ENCODE data around the gene PLGRKT. TPM values are rescaled to one million over a fixed set of nuclear protein-coding genes. Genes with fewer than 3 reads are reported as not detected.

Gene PLGRKT
- total RNA-seq, 2 donors from 2014 or later: 6.0 to 8.8 TPM

GRCh38 chr9:5375790-5376477 is 61.8 kb downstream of the PLGRKT start:
- ATAC-seq (ENCODE audit: insufficient number of reproducible peaks, low FRiP score, low read depth): no peak
- H3K36me3 ChIP-seq: no peaks in the 10 kb centered on the region
- H3K4me3 ChIP-seq: no peak overlapping the region
- TF ChIP-seq, protein P1, sequence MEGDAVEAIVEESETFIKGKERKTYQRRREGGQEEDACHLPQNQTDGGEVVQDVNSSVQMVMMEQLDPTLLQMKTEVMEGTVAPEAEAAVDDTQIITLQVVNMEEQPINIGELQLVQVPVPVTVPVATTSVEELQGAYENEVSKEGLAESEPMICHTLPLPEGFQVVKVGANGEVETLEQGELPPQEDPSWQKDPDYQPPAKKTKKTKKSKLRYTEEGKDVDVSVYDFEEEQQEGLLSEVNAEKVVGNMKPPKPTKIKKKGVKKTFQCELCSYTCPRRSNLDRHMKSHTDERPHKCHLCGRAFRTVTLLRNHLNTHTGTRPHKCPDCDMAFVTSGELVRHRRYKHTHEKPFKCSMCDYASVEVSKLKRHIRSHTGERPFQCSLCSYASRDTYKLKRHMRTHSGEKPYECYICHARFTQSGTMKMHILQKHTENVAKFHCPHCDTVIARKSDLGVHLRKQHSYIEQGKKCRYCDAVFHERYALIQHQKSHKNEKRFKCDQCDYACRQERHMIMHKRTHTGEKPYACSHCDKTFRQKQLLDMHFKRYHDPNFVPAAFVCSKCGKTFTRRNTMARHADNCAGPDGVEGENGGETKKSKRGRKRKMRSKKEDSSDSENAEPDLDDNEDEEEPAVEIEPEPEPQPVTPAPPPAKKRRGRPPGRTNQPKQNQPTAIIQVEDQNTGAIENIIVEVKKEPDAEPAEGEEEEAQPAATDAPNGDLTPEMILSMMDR (IDR thresholded peaks at IDR 0.05): no peak
- no peaks in the 10 kb centered on the region for H3K27me3 ChIP-seq (replicated peaks; ENCODE audit: insufficient read depth)
- H3K4me1 ChIP-seq (ENCODE audit: control insufficient read depth in 1 of 2, low read depth in 2 of 2): no peaks in the 10 kb centered on the region
- no peaks in the 10 kb centered on the region for H3K9me3 ChIP-seq
- no peak for DNase-seq (ENCODE audit: low spot score)
- H3K27ac ChIP-seq: no peak overlapping the region

- H3K36me3 ChIP-seq: no peaks in the 10 kb centered on the region
- ATAC-seq (ENCODE audit: insufficient number of reproducible peaks, low FRiP score, low read depth): no peak
These were observed 62.6 kb downstream of the PLGRKT start for GRCh38 chr9:5375091-5375490.

DNA sequence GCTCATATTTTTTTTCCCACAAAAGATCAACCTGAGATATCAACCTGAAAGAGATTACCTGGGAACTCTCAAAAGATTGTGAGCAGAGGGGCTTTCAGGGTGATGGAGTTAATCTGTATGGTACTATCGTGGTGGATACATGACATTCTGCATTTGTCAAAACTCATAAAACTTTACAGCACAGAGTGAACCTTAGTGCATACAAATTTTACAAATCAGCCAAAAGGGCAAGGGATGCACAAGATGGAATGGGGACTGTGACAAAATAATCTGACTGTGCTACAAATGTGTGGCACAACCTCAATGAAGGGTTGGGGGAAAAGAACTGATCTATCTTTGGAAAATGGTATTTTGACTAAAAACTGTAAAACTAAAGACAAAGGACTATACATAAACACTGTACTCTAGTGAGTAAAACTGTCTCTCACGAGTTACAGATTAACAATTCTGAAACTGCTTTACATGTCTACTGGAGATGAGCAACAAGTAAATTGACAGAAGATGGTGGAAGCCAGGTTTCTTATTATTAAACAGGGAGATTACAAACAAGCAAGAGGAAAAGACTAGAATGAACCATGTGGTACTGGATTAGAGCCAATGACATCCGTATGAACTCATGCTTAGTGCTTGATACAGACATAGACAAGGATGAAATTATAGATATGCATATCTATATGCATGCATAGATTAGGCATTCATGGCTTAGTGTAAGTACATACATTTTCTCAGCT is 73.3 kb downstream of the PLGRKT start:
- TF ChIP-seq, protein P1 (IDR thresholded peaks at IDR 0.05): no peak
- DNase-seq (ENCODE audit: low spot score): no peak
- Histone ChIP-seq H3K27ac (no peak overlapping the region), H3K9me3 (no peaks in the 10 kb centered on the region), H3K27me3 (replicated peaks; ENCODE audit: insufficient read depth) (no peaks in the 10 kb centered on the region), H3K4me1 (ENCODE audit: control insufficient read depth in 1 of 2, low read depth in 2 of 2) (peaks cover 5 to 18% of the 10 kb centered on the region in 2 donors), H3K4me3 (no peak overlapping the region), H3K36me3 (no peaks in the 10 kb centered on the region)
- ATAC-seq (ENCODE audit: insufficient number of reproducible peaks, low FRiP score, low read depth): no peak

More at GRCh38 chr9:5375091-5375490, 62.6 kb downstream of the PLGRKT start:
- Histone ChIP-seq H3K27me3 (replicated peaks; ENCODE audit: insufficient read depth) (no peaks in the 10 kb centered on the region), H3K27ac (no peak overlapping the region), H3K9me3 (no peaks in the 10 kb centered on the region), H3K4me1 (ENCODE audit: control insufficient read depth in 1 of 2, low read depth in 2 of 2) (no peaks in the 10 kb centered on the region), H3K4me3 (no peak overlapping the region)
- DNase-seq (ENCODE audit: low spot score): no peak
- TF ChIP-seq, protein P1 (IDR thresholded peaks at IDR 0.05): no peak

GRCh38 chr9:5361326-5362010 is 76.3 kb downstream of the PLGRKT start:
- Histone ChIP-seq H3K27ac (no peak overlapping the region), H3K4me1 (ENCODE audit: control insufficient read depth in 1 of 2, low read depth in 2 of 2) (peaks cover 5 to 22% of the 10 kb centered on the region in 2 donors), H3K36me3 (no peaks in the 10 kb centered on the region), H3K4me3 (no peak overlapping the region), H3K27me3 (replicated peaks; ENCODE audit: insufficient read depth) (no peaks in the 10 kb centered on the region), H3K9me3 (no peaks in the 10 kb centered on the region)
- TF ChIP-seq, protein P1 (IDR thresholded peaks at IDR 0.05): no peak
- ATAC-seq (ENCODE audit: insufficient number of reproducible peaks, low FRiP score, low read depth) (no peak), DNase-seq (ENCODE audit: low spot score) (no peak)

DNA sequence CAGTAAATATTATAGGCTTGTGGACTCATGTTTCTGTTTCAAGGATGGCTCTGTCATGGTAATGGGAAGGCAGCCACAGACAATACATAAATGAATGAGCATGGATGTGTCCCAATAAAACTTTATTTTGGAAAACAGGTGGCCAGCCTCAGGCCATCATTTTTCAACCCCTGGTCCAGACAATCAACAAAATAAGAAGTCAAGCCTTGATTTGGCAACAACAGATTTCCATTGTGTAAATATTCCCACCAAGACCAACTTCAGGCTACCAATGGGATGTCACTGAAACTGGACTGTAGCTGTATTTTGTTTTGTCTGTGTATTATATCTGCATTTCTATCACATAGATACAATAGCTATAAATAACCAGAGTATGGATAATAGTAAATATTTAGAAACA is 77.4 kb downstream of the PLGRKT start:
- Histone ChIP-seq H3K4me3 (no peak overlapping the region), H3K27ac (no peak overlapping the region), H3K9me3 (no peaks in the 10 kb centered on the region), H3K27me3 (replicated peaks; ENCODE audit: insufficient read depth) (no peaks in the 10 kb centered on the region), H3K36me3 (no peaks in the 10 kb centered on the region), H3K4me1 (ENCODE audit: control insufficient read depth in 1 of 2, low read depth in 2 of 2) (peaks cover 5 to 22% of the 10 kb centered on the region in 2 donors)
- no peak for ATAC-seq (ENCODE audit: insufficient number of reproducible peaks, low FRiP score, low read depth)
- TF ChIP-seq, protein P1 (IDR thresholded peaks at IDR 0.05): no peak
- no peak for DNase-seq (ENCODE audit: low spot score)
